ENCODE results near the gene NDUFB10.

The NDUFB10 gene

DNA sequence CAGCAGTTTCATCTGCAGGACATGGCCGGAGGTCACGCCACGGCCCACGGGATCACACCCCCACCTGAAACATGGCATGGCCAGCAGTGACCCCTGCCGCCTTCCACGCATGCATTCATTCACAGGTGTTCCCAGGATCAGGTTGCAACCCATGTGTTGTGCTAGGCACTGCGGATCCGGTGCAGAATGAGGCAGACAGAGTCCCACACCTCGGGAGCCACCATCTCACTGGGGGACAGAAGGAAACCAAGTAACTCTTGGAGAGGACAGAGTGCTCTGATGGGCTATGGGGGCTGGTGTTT, 12.0 kb upstream of the NDUFB10 start:
- H3K27me3 ChIP-seq (ENCODE audit: insufficient read depth, poor library complexity, severe bottlenecking), result no peaks in the 10 kb centered on the region
- no peak overlapping the region for H3K4me3 ChIP-seq (replicated peaks; ENCODE audit: insufficient read depth, low read length)
- no peak overlapping the region for H3K27ac ChIP-seq (replicated peaks)
- TF ChIP-seq, protein P1, sequence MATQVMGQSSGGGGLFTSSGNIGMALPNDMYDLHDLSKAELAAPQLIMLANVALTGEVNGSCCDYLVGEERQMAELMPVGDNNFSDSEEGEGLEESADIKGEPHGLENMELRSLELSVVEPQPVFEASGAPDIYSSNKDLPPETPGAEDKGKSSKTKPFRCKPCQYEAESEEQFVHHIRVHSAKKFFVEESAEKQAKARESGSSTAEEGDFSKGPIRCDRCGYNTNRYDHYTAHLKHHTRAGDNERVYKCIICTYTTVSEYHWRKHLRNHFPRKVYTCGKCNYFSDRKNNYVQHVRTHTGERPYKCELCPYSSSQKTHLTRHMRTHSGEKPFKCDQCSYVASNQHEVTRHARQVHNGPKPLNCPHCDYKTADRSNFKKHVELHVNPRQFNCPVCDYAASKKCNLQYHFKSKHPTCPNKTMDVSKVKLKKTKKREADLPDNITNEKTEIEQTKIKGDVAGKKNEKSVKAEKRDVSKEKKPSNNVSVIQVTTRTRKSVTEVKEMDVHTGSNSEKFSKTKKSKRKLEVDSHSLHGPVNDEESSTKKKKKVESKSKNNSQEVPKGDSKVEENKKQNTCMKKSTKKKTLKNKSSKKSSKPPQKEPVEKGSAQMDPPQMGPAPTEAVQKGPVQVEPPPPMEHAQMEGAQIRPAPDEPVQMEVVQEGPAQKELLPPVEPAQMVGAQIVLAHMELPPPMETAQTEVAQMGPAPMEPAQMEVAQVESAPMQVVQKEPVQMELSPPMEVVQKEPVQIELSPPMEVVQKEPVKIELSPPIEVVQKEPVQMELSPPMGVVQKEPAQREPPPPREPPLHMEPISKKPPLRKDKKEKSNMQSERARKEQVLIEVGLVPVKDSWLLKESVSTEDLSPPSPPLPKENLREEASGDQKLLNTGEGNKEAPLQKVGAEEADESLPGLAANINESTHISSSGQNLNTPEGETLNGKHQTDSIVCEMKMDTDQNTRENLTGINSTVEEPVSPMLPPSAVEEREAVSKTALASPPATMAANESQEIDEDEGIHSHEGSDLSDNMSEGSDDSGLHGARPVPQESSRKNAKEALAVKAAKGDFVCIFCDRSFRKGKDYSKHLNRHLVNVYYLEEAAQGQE (IDR thresholded peaks at IDR 0.05; ENCODE audit: insufficient replicate concordance, low read depth), result no peak
- TF ChIP-seq, protein P2, sequence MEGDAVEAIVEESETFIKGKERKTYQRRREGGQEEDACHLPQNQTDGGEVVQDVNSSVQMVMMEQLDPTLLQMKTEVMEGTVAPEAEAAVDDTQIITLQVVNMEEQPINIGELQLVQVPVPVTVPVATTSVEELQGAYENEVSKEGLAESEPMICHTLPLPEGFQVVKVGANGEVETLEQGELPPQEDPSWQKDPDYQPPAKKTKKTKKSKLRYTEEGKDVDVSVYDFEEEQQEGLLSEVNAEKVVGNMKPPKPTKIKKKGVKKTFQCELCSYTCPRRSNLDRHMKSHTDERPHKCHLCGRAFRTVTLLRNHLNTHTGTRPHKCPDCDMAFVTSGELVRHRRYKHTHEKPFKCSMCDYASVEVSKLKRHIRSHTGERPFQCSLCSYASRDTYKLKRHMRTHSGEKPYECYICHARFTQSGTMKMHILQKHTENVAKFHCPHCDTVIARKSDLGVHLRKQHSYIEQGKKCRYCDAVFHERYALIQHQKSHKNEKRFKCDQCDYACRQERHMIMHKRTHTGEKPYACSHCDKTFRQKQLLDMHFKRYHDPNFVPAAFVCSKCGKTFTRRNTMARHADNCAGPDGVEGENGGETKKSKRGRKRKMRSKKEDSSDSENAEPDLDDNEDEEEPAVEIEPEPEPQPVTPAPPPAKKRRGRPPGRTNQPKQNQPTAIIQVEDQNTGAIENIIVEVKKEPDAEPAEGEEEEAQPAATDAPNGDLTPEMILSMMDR (IDR thresholded peaks at IDR 0.05; ENCODE audit: insufficient read depth, low read length), result no peak
- no peak for TF ChIP-seq SPI1 (IDR thresholded peaks at IDR 0.05; ENCODE audit: borderline replicate concordance, low read depth)
- TF ChIP-seq POLR2AphosphoS5 (IDR thresholded peaks at IDR 0.05; ENCODE audit: low read depth), result no peak
- no peak for TF ChIP-seq GABPA (IDR thresholded peaks at IDR 0.05; ENCODE audit: low read depth)
- no peak for DNase-seq (ENCODE audit: low read depth in 1 of 2, low spot score in 1 of 2)

- TF ChIP-seq GABPA (IDR thresholded peaks at IDR 0.05; ENCODE audit: low read depth) (no peak), POLR2AphosphoS5 (IDR thresholded peaks at IDR 0.05; ENCODE audit: low read depth) (no peak), SPI1 (IDR thresholded peaks at IDR 0.05; ENCODE audit: borderline replicate concordance, low read depth) (no peak)
- TF ChIP-seq, protein P1 (IDR thresholded peaks at IDR 0.05; ENCODE audit: insufficient replicate concordance, low read depth), result no peak
- TF ChIP-seq, protein P2 (IDR thresholded peaks at IDR 0.05; ENCODE audit: insufficient read depth, low read length), result no peak
- no peak overlapping the region for H3K4me3 ChIP-seq (replicated peaks; ENCODE audit: insufficient read depth, low read length)
- H3K27me3 ChIP-seq (ENCODE audit: insufficient read depth, poor library complexity, severe bottlenecking), result no peaks in the 10 kb centered on the region
- no peak for DNase-seq (ENCODE audit: low read depth in 1 of 2, low spot score in 1 of 2)
- no peak overlapping the region for H3K27ac ChIP-seq (replicated peaks)
Observed at GRCh38 chr16:1949507-1949906, 9.8 kb upstream of the NDUFB10 start.

DNA sequence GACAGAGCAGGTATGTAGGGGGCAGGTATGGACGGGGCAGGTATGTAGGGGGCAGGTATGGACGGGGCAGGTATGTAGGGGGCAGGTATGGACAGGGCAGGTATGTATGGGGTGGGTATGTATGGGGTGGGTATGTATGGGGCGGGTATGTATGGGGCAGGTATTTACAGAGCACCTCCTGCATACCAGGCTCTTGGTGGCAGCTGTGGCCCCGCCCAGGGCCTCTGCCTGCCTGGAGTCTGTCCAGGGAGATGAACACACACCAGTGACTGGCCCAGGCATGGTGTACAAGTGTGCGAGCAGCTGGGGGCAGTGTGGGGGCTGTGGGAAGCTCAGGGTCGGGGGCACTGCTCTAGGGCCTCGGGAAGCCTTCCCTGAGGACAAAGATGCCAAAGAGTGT, 9.3 kb upstream of the NDUFB10 start:
- no peak for DNase-seq (ENCODE audit: low read depth in 1 of 2, low spot score in 1 of 2)
- no peak overlapping the region for H3K4me3 ChIP-seq (replicated peaks; ENCODE audit: insufficient read depth, low read length)
- no peaks in the 10 kb centered on the region for H3K27me3 ChIP-seq (ENCODE audit: insufficient read depth, poor library complexity, severe bottlenecking)
- H3K27ac ChIP-seq (replicated peaks), result no peak overlapping the region
- TF ChIP-seq SPI1 (IDR thresholded peaks at IDR 0.05; ENCODE audit: borderline replicate concordance, low read depth) (no peak), POLR2AphosphoS5 (IDR thresholded peaks at IDR 0.05; ENCODE audit: low read depth) (no peak), GABPA (IDR thresholded peaks at IDR 0.05; ENCODE audit: low read depth) (no peak)
- TF ChIP-seq, protein P2 (IDR thresholded peaks at IDR 0.05; ENCODE audit: insufficient read depth, low read length), result no peak
- TF ChIP-seq, protein P1 (IDR thresholded peaks at IDR 0.05; ENCODE audit: insufficient replicate concordance, low read depth), result no peak
